ENCODE results near the gene TOX2. TPM values are rescaled to one million over a fixed set of nuclear protein-coding genes. Genes with fewer than 3 reads are reported as not detected.

Gene TOX2
- total RNA-seq, 5 donors from 2014 or later (not counting 1 experiment from before 2014, with no cell fraction given): 0.38 to 3.0 (median 1.6) TPM

DNA sequence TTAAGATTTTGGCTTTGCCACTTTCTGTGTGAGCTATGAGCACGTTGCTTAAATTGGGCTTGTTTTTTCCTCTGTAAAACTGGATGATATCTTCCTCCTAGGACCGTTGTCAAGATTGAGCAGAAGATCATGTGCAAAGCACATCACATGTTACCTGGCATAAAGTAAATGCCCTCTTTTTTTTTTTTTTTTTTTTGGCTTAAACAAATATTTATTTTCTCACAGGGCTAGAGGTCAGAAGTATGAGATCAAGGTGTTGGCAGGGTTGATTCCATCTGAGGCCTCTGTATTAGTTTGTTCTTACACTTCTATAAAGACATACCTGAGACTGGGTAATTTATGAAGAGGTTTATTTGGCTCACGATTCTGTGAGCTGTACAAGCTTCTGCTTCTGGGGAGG, 42.7 kb downstream of the TOX2 start:
- CTCF ChIA-PET: interaction anchor here in 1 of 2 donors (0.5 kb wide), 1 partner anchor 66 kb away, joined by 4 read pairs; no protein-coding TSS in a partner anchor
- Mint-ChIP-seq H3K27me3 (peaks cover 0 to 12% of the 10 kb centered on the region in 2 donors), H3K36me3 (peaks cover 2% of the 10 kb centered on the region), H3K4me1 (peaks cover 88 to 92% (median 91%) of the 10 kb centered on the region in 3 donors), H3K27ac (no peak overlapping the region), H3K4me3 (peak overlapping the region in 1 of 3 donors; percentile 58), H3K9me3 (peaks cover 0 to 11% (median 10%) of the 10 kb centered on the region in 3 donors)
- Histone ChIP-seq H3K4me1 (ENCODE audit: control insufficient read depth in 1 of 2, extremely low read depth in 1 of 2, insufficient read depth in 2 of 2, low read length in 2 of 2) (peaks cover 62 to 82% of the 10 kb centered on the region in 2 experiments), H3K27me3 (replicated peaks in 1 of 2; ENCODE audit: control insufficient read depth in 2 of 2, extremely low read depth in 1 of 2, insufficient read depth in 2 of 2, low read length in 1 of 2) (peaks cover 0 to 46% of the 10 kb centered on the region in 2 experiments), H3K36me3 (ENCODE audit: control insufficient read depth in 2 of 2, extremely low read depth in 1 of 2, insufficient read depth in 1 of 2, low read length in 1 of 2) (no peaks in the 10 kb centered on the region), H3K4me3 (ENCODE audit: control insufficient read depth in 1 of 2, extremely low read depth in 1 of 2, low read length in 1 of 2) (no peak overlapping the region), H3K27ac (ENCODE audit: low read length) (no peak overlapping the region), H3K9me3 (no peaks in the 10 kb centered on the region)
- WGBS (ENCODE audit: insufficient coverage): no CpG with 5 or more reads among the region's 3 CpGs
- DNase-seq (no peak), ATAC-seq (replicated peaks in 1 of 4) (no peak)
- POLR2A ChIA-PET: no interaction called here

- H3K9me3 ChIP-seq: no peaks in the 10 kb centered on the region
- Mint-ChIP-seq H3K27ac (peak overlapping the region in 1 of 2 donors; percentile 12), H3K27me3 (peaks cover 0 to 8% of the 10 kb centered on the region in 2 donors), H3K36me3 (peaks cover 2% of the 10 kb centered on the region), H3K4me3 (peak overlapping the region in 1 of 3 donors; percentile 58), H3K4me1 (peaks cover 83 to 84% (median 83%) of the 10 kb centered on the region in 3 donors), H3K9me3 (peaks cover 0 to 11% (median 10%) of the 10 kb centered on the region in 3 donors)
- no peaks in the 10 kb centered on the region for H3K36me3 ChIP-seq (ENCODE audit: control insufficient read depth in 2 of 2, extremely low read depth in 1 of 2, insufficient read depth in 1 of 2, low read length in 1 of 2)
- no peak overlapping the region for H3K4me3 ChIP-seq (ENCODE audit: control insufficient read depth in 1 of 2, extremely low read depth in 1 of 2, low read length in 1 of 2)
- H3K27ac ChIP-seq (ENCODE audit: low read length): no peak overlapping the region
- WGBS (ENCODE audit: insufficient coverage): 83% methylated on average over 2 of the region's 2 CpGs
- peaks cover 0 to 46% of the 10 kb centered on the region in 2 experiments for H3K27me3 ChIP-seq (replicated peaks in 1 of 2; ENCODE audit: control insufficient read depth in 2 of 2, extremely low read depth in 1 of 2, insufficient read depth in 2 of 2, low read length in 1 of 2)
- POLR2A ChIA-PET: interaction anchor here in 1 of 2 donors (0.6 kb wide), 1 partner anchor 16 kb away, joined by 3 read pairs; no protein-coding TSS in a partner anchor
- CTCF ChIA-PET: no interaction called here
- DNase-seq (no peak), ATAC-seq (replicated peaks in 1 of 4) (no peak)
- peaks cover 65 to 81% of the 10 kb centered on the region in 2 experiments for H3K4me1 ChIP-seq (ENCODE audit: control insufficient read depth in 1 of 2, extremely low read depth in 1 of 2, insufficient read depth in 2 of 2, low read length in 2 of 2)
Observed at GRCh38 chr20:43958626-43959025, 44.0 kb downstream of the TOX2 start.

- CTCF ChIA-PET: interaction anchor here in 1 of 2 donors (0.6 kb wide), 1 partner anchor 53 kb away, joined by 3 read pairs; no protein-coding TSS in a partner anchor
- H3K27ac ChIP-seq (ENCODE audit: low read length): no peak overlapping the region
- Mint-ChIP-seq H3K4me1 (peaks cover 76 to 78% (median 77%) of the 10 kb centered on the region in 3 donors), H3K36me3 (peaks cover 2% of the 10 kb centered on the region), H3K27ac (peak overlapping the region; percentile 68 to 75), H3K4me3 (peak overlapping the region; percentile 40 to 60 (median 58)), H3K27me3 (peaks cover 0 to 7% of the 10 kb centered on the region in 2 donors), H3K9me3 (peaks cover 0 to 11% (median 10%) of the 10 kb centered on the region in 3 donors)
- 40% methylated on average over 2 of the region's 19 CpGs for WGBS (ENCODE audit: insufficient coverage)
- H3K36me3 ChIP-seq (ENCODE audit: control insufficient read depth in 2 of 2, extremely low read depth in 1 of 2, insufficient read depth in 1 of 2, low read length in 1 of 2): no peaks in the 10 kb centered on the region
- peaks cover 65 to 81% of the 10 kb centered on the region in 2 experiments for H3K4me1 ChIP-seq (ENCODE audit: control insufficient read depth in 1 of 2, extremely low read depth in 1 of 2, insufficient read depth in 2 of 2, low read length in 2 of 2)
- H3K4me3 ChIP-seq (ENCODE audit: control insufficient read depth in 1 of 2, extremely low read depth in 1 of 2, low read length in 1 of 2): peak overlapping the region in 1 of 2 donors; percentile 7
- POLR2A ChIA-PET: interaction anchor here in 1 of 2 donors (0.6 kb wide), 1 partner anchor 17 kb away, joined by 3 read pairs; no protein-coding TSS in a partner anchor
- H3K9me3 ChIP-seq: no peaks in the 10 kb centered on the region
- ATAC-seq (replicated peaks in 1 of 4) (peak; percentile 57 to 79 (median 66)), DNase-seq (peak in 32 of 35 experiments; percentile 9 to 76 (median 51))
- peaks cover 0 to 45% of the 10 kb centered on the region in 2 experiments for H3K27me3 ChIP-seq (replicated peaks in 1 of 2; ENCODE audit: control insufficient read depth in 2 of 2, extremely low read depth in 1 of 2, insufficient read depth in 2 of 2, low read length in 1 of 2)
Observed at GRCh38 chr20:43959079-43959919, 44.6 kb downstream of the TOX2 start.

- DNase-seq (no peak), ATAC-seq (replicated peaks in 1 of 4) (no peak)
- Histone ChIP-seq H3K4me3 (ENCODE audit: control insufficient read depth in 1 of 2, extremely low read depth in 1 of 2, low read length in 1 of 2) (peak overlapping the region in 1 of 2 donors; percentile 7), H3K27ac (ENCODE audit: low read length) (no peak overlapping the region), H3K4me1 (ENCODE audit: control insufficient read depth in 1 of 2, extremely low read depth in 1 of 2, insufficient read depth in 2 of 2, low read length in 2 of 2) (peaks cover 63 to 80% of the 10 kb centered on the region in 2 experiments), H3K36me3 (ENCODE audit: control insufficient read depth in 2 of 2, extremely low read depth in 1 of 2, insufficient read depth in 1 of 2, low read length in 1 of 2) (no peaks in the 10 kb centered on the region), H3K27me3 (replicated peaks in 1 of 2; ENCODE audit: control insufficient read depth in 2 of 2, extremely low read depth in 1 of 2, insufficient read depth in 2 of 2, low read length in 1 of 2) (peaks cover 0 to 42% of the 10 kb centered on the region in 2 experiments), H3K9me3 (no peaks in the 10 kb centered on the region)
- H3K27me3 Mint-ChIP-seq: peaks cover 0 to 4% of the 10 kb centered on the region in 2 donors
- peaks cover 70 to 72% (median 71%) of the 10 kb centered on the region in 3 donors for H3K4me1 Mint-ChIP-seq
- peaks cover 0 to 11% (median 10%) of the 10 kb centered on the region in 3 donors for H3K9me3 Mint-ChIP-seq
- peak overlapping the region in 2 of 3 donors; percentile 40 to 58 for H3K4me3 Mint-ChIP-seq
- POLR2A ChIA-PET: no interaction called here
- CTCF ChIA-PET: interaction anchor here in 1 of 2 donors (0.6 kb wide), 1 partner anchor 52 kb away, joined by 3 read pairs; no protein-coding TSS in a partner anchor
- H3K36me3 Mint-ChIP-seq: peaks cover 2% of the 10 kb centered on the region
- peak overlapping the region; percentile 16 to 68 for H3K27ac Mint-ChIP-seq
- 73% methylated on average over 2 of the region's 4 CpGs for WGBS (ENCODE audit: insufficient coverage)
Observed at GRCh38 chr20:43959920-43960227, 45.2 kb downstream of the TOX2 start.

DNA sequence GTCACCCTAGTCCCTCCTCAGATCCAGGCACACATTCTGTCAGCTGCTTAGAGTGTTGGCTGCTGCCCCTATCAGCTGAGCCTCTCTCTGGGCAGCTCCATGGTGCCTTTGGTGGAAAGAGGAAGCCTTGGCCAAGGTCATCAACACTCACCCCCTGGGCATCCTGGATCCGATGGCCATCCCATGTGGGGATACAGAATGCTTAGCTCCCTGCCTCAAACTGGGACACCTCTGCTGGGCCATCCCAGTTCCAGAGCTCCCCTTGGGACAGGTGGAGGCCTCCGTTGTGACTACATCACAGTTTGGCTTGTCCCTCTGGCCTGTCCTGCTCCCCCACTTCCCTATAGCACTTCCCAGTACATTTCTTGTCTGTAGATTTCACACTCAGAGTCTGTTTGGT, 45.6 kb downstream of the TOX2 start:
- Histone ChIP-seq H3K4me3 (ENCODE audit: control insufficient read depth in 1 of 2, extremely low read depth in 1 of 2, low read length in 1 of 2) (no peak overlapping the region), H3K27ac (ENCODE audit: low read length) (no peak overlapping the region), H3K4me1 (ENCODE audit: control insufficient read depth in 1 of 2, extremely low read depth in 1 of 2, insufficient read depth in 2 of 2, low read length in 2 of 2) (peaks cover 63 to 80% of the 10 kb centered on the region in 2 experiments), H3K9me3 (no peaks in the 10 kb centered on the region), H3K36me3 (ENCODE audit: control insufficient read depth in 2 of 2, extremely low read depth in 1 of 2, insufficient read depth in 1 of 2, low read length in 1 of 2) (no peaks in the 10 kb centered on the region), H3K27me3 (replicated peaks in 1 of 2; ENCODE audit: control insufficient read depth in 2 of 2, extremely low read depth in 1 of 2, insufficient read depth in 2 of 2, low read length in 1 of 2) (peaks cover 0 to 42% of the 10 kb centered on the region in 2 experiments)
- Mint-ChIP-seq H3K36me3 (peaks cover 2% of the 10 kb centered on the region), H3K27ac (peak overlapping the region in 1 of 2 donors; percentile 16), H3K9me3 (peaks cover 0 to 11% (median 10%) of the 10 kb centered on the region in 3 donors), H3K4me1 (peaks cover 67 to 69% (median 67%) of the 10 kb centered on the region in 3 donors), H3K27me3 (peaks cover 0 to 4% of the 10 kb centered on the region in 2 donors), H3K4me3 (peak overlapping the region in 1 of 3 donors; percentile 58)
- ChIA-PET CTCF (no interaction called here), POLR2A (no interaction called here)
- WGBS (ENCODE audit: insufficient coverage): 95% methylated on average over 2 of the region's 2 CpGs
- DNase-seq: no peak
- ATAC-seq (replicated peaks in 1 of 4): no peak

DNA sequence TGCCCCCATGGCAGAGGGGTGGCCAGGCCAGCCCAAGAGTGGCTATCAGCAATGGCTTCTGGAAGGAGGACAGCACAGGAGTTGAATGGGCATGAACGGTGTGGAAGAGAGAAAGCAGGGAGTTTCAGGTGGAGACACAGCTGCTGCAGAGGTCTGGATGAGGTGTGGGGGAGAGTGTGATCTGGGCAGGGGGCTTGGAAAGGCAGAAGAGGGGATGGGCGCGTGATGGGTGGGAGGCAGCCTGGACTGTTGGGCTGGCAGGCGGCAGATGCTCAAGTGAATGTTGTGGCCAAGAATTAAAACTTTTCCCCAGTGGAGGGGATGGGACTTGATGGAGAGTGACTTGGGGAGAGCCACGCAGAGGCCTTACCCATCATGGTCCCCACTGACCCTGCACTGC, 46.5 kb downstream of the TOX2 start:
- no peak overlapping the region for H3K4me3 ChIP-seq (ENCODE audit: control insufficient read depth in 1 of 2, extremely low read depth in 1 of 2, low read length in 1 of 2)
- H3K4me1 ChIP-seq (ENCODE audit: control insufficient read depth in 1 of 2, extremely low read depth in 1 of 2, insufficient read depth in 2 of 2, low read length in 2 of 2): peaks cover 67 to 75% of the 10 kb centered on the region in 2 experiments
- POLR2A ChIA-PET: interaction anchor here in 1 of 2 donors (0.6 kb wide), 1 partner anchor 10 kb away, joined by 3 read pairs; no protein-coding TSS in a partner anchor
- H3K27me3 ChIP-seq (replicated peaks in 1 of 2; ENCODE audit: control insufficient read depth in 2 of 2, extremely low read depth in 1 of 2, insufficient read depth in 2 of 2, low read length in 1 of 2): peaks cover 0 to 42% of the 10 kb centered on the region in 2 experiments
- DNase-seq (no peak), ATAC-seq (replicated peaks in 1 of 4) (no peak)
- peaks cover 58 to 60% (median 58%) of the 10 kb centered on the region in 3 donors for H3K4me1 Mint-ChIP-seq
- CTCF ChIA-PET: no interaction called here
- H3K27ac ChIP-seq (ENCODE audit: low read length): no peak overlapping the region
- H3K36me3 ChIP-seq (ENCODE audit: control insufficient read depth in 2 of 2, extremely low read depth in 1 of 2, insufficient read depth in 1 of 2, low read length in 1 of 2): no peaks in the 10 kb centered on the region
- no peak overlapping the region for H3K27ac Mint-ChIP-seq
- 98% methylated on average over 4 of the region's 5 CpGs for WGBS (ENCODE audit: insufficient coverage)
- H3K9me3 ChIP-seq: no peaks in the 10 kb centered on the region
- H3K27me3 Mint-ChIP-seq: peaks cover 0 to 4% of the 10 kb centered on the region in 2 donors
- peaks cover 0 to 11% (median 10%) of the 10 kb centered on the region in 3 donors for H3K9me3 Mint-ChIP-seq
- peaks cover 2% of the 10 kb centered on the region for H3K36me3 Mint-ChIP-seq
- H3K4me3 Mint-ChIP-seq: peak overlapping the region in 1 of 3 donors; percentile 58
